Testis (tissue), 3 donors: ENCODE measurements around the gene TACC2. TPM values are rescaled to one million over a fixed set of nuclear protein-coding genes. Genes with fewer than 3 reads are reported as not detected.

ENCODE experiments used
- DNase-seq: peaks from one replicate; pipeline ENCODE4 v3.0.0-alpha.2; 2019
- H3K27ac ChIP-seq, 2 donors: fragments of 200-600 bp; sonication (generic); one replicate each; pipeline ENCODE4 v1.5.1; 2019
- H3K27me3 ChIP-seq: fragments of 200-600 bp; sonication (generic); one replicate; pipeline ENCODE4 v1.5.1; 2019
- H3K36me3 ChIP-seq: fragments of 200-600 bp; sonication (generic); one replicate; pipeline ENCODE4 v1.5.1; 2017; ENCODE audit warnings: low read depth; ENCODE audit errors: missing control alignments
- H3K4me1 ChIP-seq: fragments of 200-600 bp; sonication (generic); one replicate; pipeline ENCODE4 v1.5.1; 2019
- H3K4me3 ChIP-seq, 2 donors: fragments of 200-600 bp; sonication (generic); one replicate each; pipeline ENCODE4 v1.5.1; 2017 to 2019
- H3K9me3 ChIP-seq: fragments of 200-600 bp; sonication (generic); one replicate; pipeline ENCODE4 v1.5.1; 2017
- CTCF ChIP-seq, 3 experiments: fragments of 450-650 bp in 2 of 3; fragments of 200-600 bp in 1 of 3; sonication (generic) in 1 of 3; IDR thresholded peaks; one replicate each; pipeline ENCODE4 v1.5.1; 2016 to 2019; ENCODE audit warnings: antibody characterized with exemption in 3 of 3, mild to moderate bottlenecking in 2 of 3, moderate library complexity in 1 of 3
- POLR2A ChIP-seq: fragments of 450-650 bp; IDR thresholded peaks from one replicate; pipeline ENCODE4 v1.6.1; 2017; ENCODE audit warnings: antibody characterized with exemption, mild to moderate bottlenecking, moderate library complexity
- WGBS, 2 donors: methylation state at CpG; one replicate each; pipeline ENCODE4 v1.1.5; 2018; 5-methylcytosine and 5-hydroxymethylcytosine counted together
- intact Hi-C: fragments of 100-400 bp; cut with DNase I; formaldehyde crosslinking; loops from one replicate; pipeline ENCODE4 v1.15.1; 2023; ENCODE audit warnings: low total_unique reads
- polyA plus RNA-seq: library from polyadenylated mRNA; stranded (reverse); fragments of 350-450 nt; fragmentation: Illumina TruSeq; extraction: RNeasy Lipid Tissue Mini Kit (QIAGEN cat#74804); gene quantifications from one replicate; pipeline ENCODE4 v1.2.3, GENCODE V29; 2014; ENCODE audit warnings: low read depth, low replicate concordance; ENCODE audit not compliant: insufficient read depth
- total RNA-seq, 2 donors: library from RNA; depleted of rRNA; stranded (reverse); fragments of >200 nt; gene quantifications; one replicate each; pipeline ENCODE4 v1.2.3, GENCODE V29; 2016

TACC2 gene
- total and polyA plus RNA-seq, 3 donors from 2014 or later: 18.0 to 24.2 (median 21.3) TPM

GRCh38 chr10:122184254-122184653 lies 195.3 kb downstream of the TACC2 start:
- Histone ChIP-seq H3K27ac (no peak overlapping the region), H3K4me3 (no peak overlapping the region), H3K4me1 (no peaks in the 10 kb centered on the region), H3K9me3 (no peaks in the 10 kb centered on the region), H3K27me3 (no peaks in the 10 kb centered on the region), H3K36me3 (no peaks in the 10 kb centered on the region)
- TF ChIP-seq CTCF (IDR thresholded peaks at IDR 0.05) (no peak), POLR2A (no peak)
- no peak for DNase-seq
- intact Hi-C loops: no loop called here
- 52 to 71% methylated on average over 6 of the region's 6 CpGs for WGBS, 2 donors

DNA sequence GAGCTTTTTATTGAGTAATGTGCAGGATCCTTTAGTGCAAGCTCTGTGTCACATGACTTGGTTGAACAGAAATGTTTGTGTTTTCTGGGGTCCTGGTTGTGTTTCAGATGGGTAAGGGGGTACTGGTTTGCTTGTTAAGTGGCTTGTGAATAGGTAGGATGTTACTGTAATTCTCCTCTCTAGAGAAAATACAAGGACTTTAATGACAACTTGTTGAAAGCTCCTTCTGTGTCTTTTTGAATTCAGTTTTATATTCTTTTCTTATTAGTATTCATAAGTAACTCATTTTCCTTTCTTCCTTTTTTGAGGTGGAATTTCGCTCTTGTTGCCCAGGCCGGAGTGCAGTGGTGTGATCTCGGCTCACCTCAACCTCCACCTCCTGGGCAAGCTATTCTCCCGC lies 196.7 kb downstream of the TACC2 start:
- WGBS, 2 donors: 94 to 96% methylated on average over 4 of the region's 4 CpGs
- no peaks in the 10 kb centered on the region for H3K4me1 ChIP-seq
- no peak overlapping the region for H3K27ac ChIP-seq
- no peak overlapping the region for H3K4me3 ChIP-seq
- intact Hi-C loops: no loop called here
- no peak for DNase-seq
- no peaks in the 10 kb centered on the region for H3K27me3 ChIP-seq
- no peaks in the 10 kb centered on the region for H3K9me3 ChIP-seq
- no peaks in the 10 kb centered on the region for H3K36me3 ChIP-seq
- TF ChIP-seq POLR2A (no peak), CTCF (IDR thresholded peaks at IDR 0.05) (no peak)

DNA sequence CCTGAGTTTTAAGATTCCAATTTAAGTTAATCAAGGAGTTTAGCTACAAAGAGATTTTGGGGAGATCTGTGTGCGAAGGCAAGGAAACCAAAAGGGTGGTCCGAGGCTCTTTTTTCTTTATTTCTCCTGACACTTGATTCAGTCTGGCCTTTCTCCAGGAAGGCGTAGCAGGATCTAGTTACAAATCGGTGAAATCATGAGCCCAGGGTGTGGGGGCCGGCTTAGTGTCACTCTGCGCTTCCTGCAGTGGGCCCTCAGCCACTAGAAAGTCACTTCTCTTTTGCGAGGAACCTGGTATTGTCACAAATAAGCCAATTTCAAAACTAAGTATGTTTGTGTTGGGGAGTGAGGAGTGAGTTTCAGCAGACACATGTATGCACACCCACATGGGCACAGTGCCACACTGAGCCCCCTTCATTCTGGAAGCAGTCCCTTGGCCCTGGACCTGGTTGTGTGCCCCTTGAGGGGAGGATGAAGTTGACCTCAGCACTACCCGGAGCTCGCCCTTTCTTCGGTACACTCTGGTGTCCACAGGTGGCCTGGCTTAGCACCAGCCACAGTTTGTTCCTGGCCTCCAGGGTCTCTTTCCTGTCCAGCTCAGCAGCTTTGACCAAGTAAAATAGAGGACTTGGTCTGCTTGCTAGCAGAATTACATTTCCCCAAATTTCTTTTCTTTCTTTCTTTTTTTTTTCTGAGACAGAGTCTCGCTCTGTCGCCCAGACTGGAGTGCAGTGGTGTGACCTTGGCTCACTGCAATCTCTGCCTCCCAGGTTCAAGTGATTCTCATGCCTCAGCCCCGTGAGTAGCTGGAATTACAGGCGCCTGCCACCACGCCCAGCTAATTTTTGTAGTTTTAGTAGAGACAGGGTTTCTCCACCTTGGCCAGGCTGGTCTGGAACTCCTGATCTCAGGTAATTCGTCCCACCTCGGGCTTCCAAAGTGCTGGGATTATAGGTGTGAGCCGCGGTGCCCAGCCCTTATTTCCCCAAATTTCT lies 198.2 kb downstream of the TACC2 start:
- TF ChIP-seq CTCF (IDR thresholded peaks at IDR 0.05) (no peak), POLR2A (no peak)
- intact Hi-C loops: no loop called here
- no peaks in the 10 kb centered on the region for H3K36me3 ChIP-seq
- H3K27me3 ChIP-seq: no peaks in the 10 kb centered on the region
- H3K27ac ChIP-seq: no peak overlapping the region
- no peak for DNase-seq
- no peaks in the 10 kb centered on the region for H3K4me1 ChIP-seq
- no peak overlapping the region for H3K4me3 ChIP-seq
- WGBS, 2 donors: 67 to 69% methylated on average over 19 of the region's 19 CpGs
- no peaks in the 10 kb centered on the region for H3K9me3 ChIP-seq

- H3K27me3 ChIP-seq: no peaks in the 10 kb centered on the region
- intact Hi-C loops: no loop called here
- WGBS, 2 donors: 92 to 96% methylated on average over 11 of the region's 11 CpGs
- no peak for TF ChIP-seq CTCF (IDR thresholded peaks at IDR 0.05)
- TF ChIP-seq POLR2A: no peak
- DNase-seq: no peak
- H3K9me3 ChIP-seq: no peaks in the 10 kb centered on the region
- H3K27ac ChIP-seq: no peak overlapping the region
- no peak overlapping the region for H3K4me3 ChIP-seq
- no peaks in the 10 kb centered on the region for H3K36me3 ChIP-seq
- no peaks in the 10 kb centered on the region for H3K4me1 ChIP-seq
Measured at GRCh38 chr10:122188706-122189105, 199.7 kb downstream of the TACC2 start.

GRCh38 chr10:122189185-122189584 lies 200.2 kb downstream of the TACC2 start:
- intact Hi-C loops: no loop called here
- Histone ChIP-seq H3K36me3 (no peaks in the 10 kb centered on the region), H3K9me3 (no peaks in the 10 kb centered on the region), H3K4me3 (no peak overlapping the region), H3K4me1 (no peaks in the 10 kb centered on the region), H3K27ac (no peak overlapping the region), H3K27me3 (no peaks in the 10 kb centered on the region)
- 91 to 94% methylated on average over 5 of the region's 5 CpGs for WGBS, 2 donors
- TF ChIP-seq CTCF (IDR thresholded peaks at IDR 0.05): no peak
- no peak for TF ChIP-seq POLR2A
- DNase-seq: no peak
